Stimulated activated memory B cell treated with anti-CD40 and anti-IgM and Interleukin-4, amounts not matched to agents 10 μg/mL and 1 μg/mL and 100 μg/mL, for 72 hours (primary cell): Measurements from ENCODE around the gene CHST5.
A peak's percentile ranks its signal among the peaks of the same experiment; 100 is the strongest.
"Not testable (repeated sequence)": the region's sequence is repeated elsewhere in the genome, so short reads cannot be mapped to it uniquely, and the experiment has no call there.

Experiments used
- ATAC-seq: fragments of 150-1000 bp; cut with Tn5 transposase; 2 replicates; pipeline ENCODE4 v1.10.0; 2021
- H3K27ac Mint-ChIP-seq: one replicate; pipeline ENCODE4 v1.8.0; 2022; ENCODE audit warnings: mild to moderate bottlenecking, mixed read lengths
- H3K27me3 Mint-ChIP-seq: one replicate; pipeline ENCODE4 v1.8.0; 2022; ENCODE audit warnings: mixed read lengths
- H3K36me3 Mint-ChIP-seq: one replicate; pipeline ENCODE4 v1.8.0; 2022; ENCODE audit warnings: mixed read lengths
- H3K4me1 Mint-ChIP-seq: one replicate; pipeline ENCODE4 v1.8.0; 2022; ENCODE audit warnings: mixed read lengths
- H3K4me3 Mint-ChIP-seq: one replicate; pipeline ENCODE4 v1.8.0; 2022; ENCODE audit warnings: mild to moderate bottlenecking, moderate library complexity, mixed read lengths
- H3K9me3 Mint-ChIP-seq: one replicate; pipeline ENCODE4 v1.8.0; 2022; ENCODE audit warnings: mixed read lengths

CHST5 gene

GRCh38 chr16:75502916-75503605 lies 32.8 kb downstream of the CHST5 start:
- Mint-ChIP-seq H3K27ac (no peak overlapping the region), H3K36me3 (no peaks in the 10 kb centered on the region), H3K9me3 (no peaks in the 10 kb centered on the region), H3K4me1 (no peaks in the 10 kb centered on the region), H3K4me3 (no peak overlapping the region), H3K27me3 (no peaks in the 10 kb centered on the region)
- ATAC-seq = no peak

GRCh38 chr16:75501820-75502219 lies 34.1 kb downstream of the CHST5 start:
- not testable (repeated sequence) for ATAC-seq, H3K9me3 Mint-ChIP-seq, H3K27ac Mint-ChIP-seq, H3K27me3 Mint-ChIP-seq, H3K4me1 Mint-ChIP-seq, H3K4me3 Mint-ChIP-seq, H3K36me3 Mint-ChIP-seq

DNA sequence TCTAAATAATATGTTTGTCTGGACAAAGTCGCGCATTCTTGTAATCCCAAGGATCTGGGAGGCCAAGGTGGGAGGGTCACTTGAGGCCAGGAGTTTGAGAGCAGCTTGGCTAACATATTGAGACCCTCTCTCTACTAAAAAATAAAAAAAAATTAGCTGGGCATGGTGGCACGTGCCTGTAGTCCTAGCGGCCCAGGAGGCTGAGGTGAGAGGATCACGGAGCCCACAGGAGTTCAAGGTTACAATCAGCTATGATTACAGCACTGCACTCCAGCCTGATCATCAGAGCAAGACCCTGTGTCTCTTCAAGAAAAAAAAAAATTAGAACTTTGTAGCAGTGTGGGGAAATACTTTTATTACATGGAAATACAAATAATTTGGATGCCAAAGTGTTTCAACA lies 34.5 kb downstream of the CHST5 start:
- Mint-ChIP-seq H3K36me3 (no peaks in the 10 kb centered on the region), H3K4me1 (no peaks in the 10 kb centered on the region), H3K9me3 (no peaks in the 10 kb centered on the region), H3K27me3 (no peaks in the 10 kb centered on the region), H3K4me3 (no peak overlapping the region), H3K27ac (no peak overlapping the region)
- ATAC-seq = no peak

- not testable (repeated sequence) for H3K4me3 Mint-ChIP-seq, H3K4me1 Mint-ChIP-seq, H3K36me3 Mint-ChIP-seq, H3K27ac Mint-ChIP-seq, ATAC-seq, H3K9me3 Mint-ChIP-seq
- H3K27me3 Mint-ChIP-seq = peaks cover 22% of the 10 kb centered on the region
Measured at GRCh38 chr16:75498605-75499322, 37.1 kb downstream of the CHST5 start.

DNA sequence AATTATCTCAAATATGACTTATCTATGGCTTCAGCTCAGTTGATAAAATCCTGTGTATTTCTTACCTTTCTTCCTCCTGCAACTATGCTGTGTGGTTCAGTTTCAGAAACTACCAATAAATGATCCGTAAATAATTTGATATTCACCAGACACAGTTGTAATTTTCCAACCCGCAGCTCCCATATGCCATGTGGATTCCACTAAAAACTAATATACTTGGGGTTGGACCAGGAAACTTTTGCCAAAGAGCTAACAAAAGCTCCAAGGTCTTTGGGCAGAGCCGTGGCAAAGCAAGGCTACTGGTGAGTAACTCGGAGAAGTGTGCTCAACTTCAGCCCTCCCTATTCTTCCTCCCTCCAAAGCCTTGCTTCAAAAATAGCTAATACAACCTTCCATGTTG lies 38.4 kb downstream of the CHST5 start:
- peaks cover 9% of the 10 kb centered on the region for H3K4me1 Mint-ChIP-seq

GRCh38 chr16:75495076-75495674 lies 40.7 kb downstream of the CHST5 start, which contains the start of gene CHST6:
TSS of gene CHST6 (minus strand) at chr16:75495441. CDS start at chr16:75479828, 15,613 bp downstream.
- H3K9me3 Mint-ChIP-seq = no peaks in the 10 kb centered on the region
- peaks cover 29% of the 10 kb centered on the region for H3K27me3 Mint-ChIP-seq
- H3K4me1 Mint-ChIP-seq = peaks cover 12% of the 10 kb centered on the region
- peak within 1 kb of the TSS; percentile 52 for H3K27ac Mint-ChIP-seq
- no peaks in the 10 kb centered on the region for H3K36me3 Mint-ChIP-seq
- peak; percentile 80 for ATAC-seq
- peak within 1 kb of the TSS; percentile 53 for H3K4me3 Mint-ChIP-seq

More for the DNA sequence above, 38.4 kb downstream of the CHST5 start:
- Mint-ChIP-seq H3K9me3 (no peaks in the 10 kb centered on the region), H3K27ac (no peak overlapping the region), H3K27me3 (peaks cover 29% of the 10 kb centered on the region), H3K4me3 (no peak overlapping the region), H3K36me3 (no peaks in the 10 kb centered on the region)
- ATAC-seq = no peak

GRCh38 chr16:75494661-75495075 lies 41.2 kb downstream of the CHST5 start:
- no peaks in the 10 kb centered on the region for H3K9me3 Mint-ChIP-seq
- H3K4me1 Mint-ChIP-seq = peaks cover 14% of the 10 kb centered on the region
- no peaks in the 10 kb centered on the region for H3K36me3 Mint-ChIP-seq
- H3K27ac Mint-ChIP-seq = peak overlapping the region; percentile 52
- peak overlapping the region; percentile 53 for H3K4me3 Mint-ChIP-seq
- peaks cover 29% of the 10 kb centered on the region for H3K27me3 Mint-ChIP-seq
- ATAC-seq = no peak

GRCh38 chr16:75494184-75494583 lies 41.7 kb downstream of the CHST5 start:
- no peaks in the 10 kb centered on the region for H3K36me3 Mint-ChIP-seq
- H3K4me3 Mint-ChIP-seq = no peak overlapping the region
- H3K27ac Mint-ChIP-seq = no peak overlapping the region
- H3K4me1 Mint-ChIP-seq = peaks cover 14% of the 10 kb centered on the region
- no peak for ATAC-seq
- peaks cover 29% of the 10 kb centered on the region for H3K27me3 Mint-ChIP-seq
- no peaks in the 10 kb centered on the region for H3K9me3 Mint-ChIP-seq

DNA sequence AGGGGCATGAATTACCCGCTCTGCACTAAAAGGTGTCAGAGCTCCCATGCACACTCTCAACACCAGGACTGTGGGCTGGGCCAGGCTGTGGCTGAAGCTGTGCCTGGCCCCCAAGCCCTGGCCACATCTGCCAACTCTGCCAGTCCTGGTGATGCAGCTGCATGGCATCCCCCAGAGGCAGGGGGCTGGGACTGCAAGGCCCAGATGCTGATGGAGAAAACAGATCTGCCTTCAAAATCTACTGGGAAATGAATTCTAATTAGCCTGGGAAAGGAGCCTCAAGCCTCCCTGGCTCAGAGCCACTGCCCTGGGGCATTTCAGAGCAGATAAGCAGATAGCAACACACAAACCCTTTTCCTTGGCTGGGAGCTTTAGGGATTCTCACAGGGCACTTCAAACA lies 44.0 kb downstream of the CHST5 start:
- peaks cover 22% of the 10 kb centered on the region for H3K4me1 Mint-ChIP-seq

DNA sequence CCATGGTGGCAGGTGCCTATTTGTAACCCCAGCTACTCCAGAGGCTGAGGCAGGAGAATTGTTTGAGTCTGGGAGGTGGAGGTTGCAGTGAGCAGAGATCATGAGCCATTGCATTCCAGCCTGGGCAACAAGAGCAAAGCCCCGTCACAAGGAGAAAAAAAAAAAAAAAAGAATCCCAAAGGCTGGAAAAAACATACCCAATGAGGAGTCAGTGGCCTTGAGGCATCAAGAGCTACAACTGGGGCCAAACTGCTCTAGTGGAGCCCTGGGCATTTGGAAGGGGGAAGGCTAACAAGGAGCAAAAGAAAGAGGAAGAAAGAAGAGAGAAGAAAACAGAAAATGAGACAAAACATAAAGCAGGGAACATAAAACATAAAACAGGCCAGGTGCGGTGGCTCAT lies 47.6 kb downstream of the CHST5 start:
- Mint-ChIP-seq H3K27me3 (peaks cover 24% of the 10 kb centered on the region), H3K27ac (no peak overlapping the region), H3K4me1 (peaks cover 32% of the 10 kb centered on the region), H3K36me3 (no peaks in the 10 kb centered on the region), H3K4me3 (no peak overlapping the region), H3K9me3 (no peaks in the 10 kb centered on the region)
- ATAC-seq = no peak

More for the DNA sequence above, 44.0 kb downstream of the CHST5 start:
- H3K27ac Mint-ChIP-seq = no peak overlapping the region
- H3K27me3 Mint-ChIP-seq = peaks cover 36% of the 10 kb centered on the region
- no peak overlapping the region for H3K4me3 Mint-ChIP-seq
- H3K36me3 Mint-ChIP-seq = no peaks in the 10 kb centered on the region
- H3K9me3 Mint-ChIP-seq = no peaks in the 10 kb centered on the region
- ATAC-seq = no peak

DNA sequence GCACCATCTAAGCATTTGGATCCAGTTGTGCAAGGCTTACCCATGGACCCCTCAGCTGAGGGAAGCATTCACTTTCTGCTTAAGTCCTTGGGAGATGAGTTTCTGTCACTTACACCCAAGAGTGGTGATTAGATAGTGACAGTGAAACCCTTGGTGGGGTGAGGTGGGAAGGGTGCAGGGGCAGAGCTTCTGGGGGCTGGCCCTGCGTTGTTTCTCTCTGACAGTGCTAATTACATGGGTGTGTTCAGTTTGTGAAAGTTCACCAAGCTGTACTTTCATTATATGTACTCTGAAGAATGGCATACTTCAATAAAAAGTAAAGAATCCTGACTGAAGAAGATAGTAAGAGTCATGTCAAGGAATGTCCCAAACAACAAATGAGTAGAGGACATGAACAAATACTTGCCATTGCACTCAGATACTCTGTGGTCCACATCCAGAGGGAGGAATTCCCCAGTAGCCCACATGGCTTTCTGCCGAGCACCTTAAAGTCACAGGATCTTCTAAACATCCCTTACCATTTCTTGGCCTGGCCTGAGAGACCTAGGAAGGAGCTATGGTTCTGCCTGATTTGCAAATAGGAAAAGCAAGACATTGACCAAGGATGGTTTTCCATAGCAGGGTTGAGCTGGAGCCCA lies 49.1 kb downstream of the CHST5 start:
- Mint-ChIP-seq H3K4me1 (peaks cover 32% of the 10 kb centered on the region), H3K27me3 (peaks cover 23% of the 10 kb centered on the region), H3K9me3 (no peaks in the 10 kb centered on the region), H3K36me3 (no peaks in the 10 kb centered on the region), H3K27ac (no peak overlapping the region), H3K4me3 (no peak overlapping the region)
- ATAC-seq = no peak

- no peaks in the 10 kb centered on the region for H3K36me3 Mint-ChIP-seq
- no peak overlapping the region for H3K4me3 Mint-ChIP-seq
- peaks cover 29% of the 10 kb centered on the region for H3K27me3 Mint-ChIP-seq
- no peak for ATAC-seq
- peaks cover 32% of the 10 kb centered on the region for H3K4me1 Mint-ChIP-seq
- H3K27ac Mint-ChIP-seq = no peak overlapping the region
- H3K9me3 Mint-ChIP-seq = no peaks in the 10 kb centered on the region
Measured at GRCh38 chr16:75486014-75486675, 49.8 kb downstream of the CHST5 start.

- peaks cover 31% of the 10 kb centered on the region for H3K27me3 Mint-ChIP-seq
- no peak overlapping the region for H3K4me3 Mint-ChIP-seq
- H3K27ac Mint-ChIP-seq = peak overlapping the region; percentile 43
- peak; percentile 65 for ATAC-seq
- H3K9me3 Mint-ChIP-seq = no peaks in the 10 kb centered on the region
- no peaks in the 10 kb centered on the region for H3K36me3 Mint-ChIP-seq
- H3K4me1 Mint-ChIP-seq = peaks cover 32% of the 10 kb centered on the region
Measured at GRCh38 chr16:75485230-75486013, 50.5 kb downstream of the CHST5 start.

DNA sequence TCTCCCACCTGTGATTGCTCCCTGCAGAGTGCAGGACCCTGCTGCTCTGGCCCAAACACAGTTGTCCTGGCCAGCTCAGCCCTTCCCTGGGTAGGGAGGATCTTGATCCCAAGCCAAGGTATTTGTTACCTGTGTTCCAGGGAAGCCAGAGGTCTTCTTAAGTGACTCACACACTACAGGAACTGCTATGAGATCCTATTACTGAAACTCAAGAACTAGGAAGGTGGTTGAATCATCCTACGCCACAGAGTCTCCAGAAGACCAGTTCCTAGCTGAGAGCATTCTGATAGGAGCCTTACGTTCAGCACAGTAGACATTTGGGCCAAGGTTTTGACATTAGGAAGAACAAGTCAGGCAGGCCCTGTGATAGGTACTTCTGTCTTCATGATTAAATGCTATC lies 52.7 kb downstream of the CHST5 start:
- H3K9me3 Mint-ChIP-seq = no peaks in the 10 kb centered on the region
- H3K36me3 Mint-ChIP-seq = no peaks in the 10 kb centered on the region
- peaks cover 21% of the 10 kb centered on the region for H3K4me1 Mint-ChIP-seq
- no peak overlapping the region for H3K4me3 Mint-ChIP-seq
- no peak overlapping the region for H3K27ac Mint-ChIP-seq
- H3K27me3 Mint-ChIP-seq = peaks cover 37% of the 10 kb centered on the region
- no peak for ATAC-seq
